NCI-H187 treated with DMSO at 0.1 percent for 48 hours (cell line): Measurements from ENCODE around the gene IRF3.

Source experiments
- DNase-seq: peaks from one replicate; lab custom pipeline; 2025; lab: John Stamatoyannopoulos, UW

IRF3 gene

GRCh38 chr19:49687566-49688316 is 22.1 kb upstream of the IRF3 start:
- DNase-seq = no peak

GRCh38 chr19:49687150-49687549 is 21.5 kb upstream of the IRF3 start:
- no peak for DNase-seq

- no peak for DNase-seq
Measured at GRCh38 chr19:49686503-49687088, 20.9 kb upstream of the IRF3 start.

- DNase-seq = no peak
Measured at GRCh38 chr19:49685845-49686332, 20.2 kb upstream of the IRF3 start.

- DNase-seq = no peak
Measured at GRCh38 chr19:49684983-49685553, 19.4 kb upstream of the IRF3 start.

GRCh38 chr19:49684251-49684982 is 18.8 kb upstream of the IRF3 start:
- DNase-seq = no peak

GRCh38 chr19:49683814-49684250 is 18.2 kb upstream of the IRF3 start:
- no peak for DNase-seq

- no peak for DNase-seq
Measured at GRCh38 chr19:49682274-49682673, 16.6 kb upstream of the IRF3 start.

- DNase-seq = no peak
Measured at GRCh38 chr19:49681830-49682229, 16.2 kb upstream of the IRF3 start.

- DNase-seq = no peak
Measured at GRCh38 chr19:49680421-49681351, 15.0 kb upstream of the IRF3 start.

GRCh38 chr19:49679771-49680413 is 14.2 kb upstream of the IRF3 start:
- DNase-seq = no peak

GRCh38 chr19:49678985-49679770 is 13.5 kb upstream of the IRF3 start:
- DNase-seq = no peak

- no peak for DNase-seq
Measured at GRCh38 chr19:49677901-49678674, 12.4 kb upstream of the IRF3 start.

- no peak for DNase-seq
Measured at GRCh38 chr19:49677231-49677900, 11.7 kb upstream of the IRF3 start, which contains the start of gene PRMT1. Gene PRMT1, plus strand, starts transcription at chr19:49677271. Its CDS starts 10 bp downstream, at chr19:49677281.

GRCh38 chr19:49676784-49677230 is 11.2 kb upstream of the IRF3 start:
- DNase-seq = peak; percentile 98

GRCh38 chr19:49676136-49676783 is 10.6 kb upstream of the IRF3 start:
- peak; percentile 65 for DNase-seq

GRCh38 chr19:49672131-49672919 is 6.7 kb upstream of the IRF3 start:
- DNase-seq = no peak
